CD14-positive monocyte (primary cell): ENCODE data around the gene SPATA13. TPM values are rescaled to one million over a fixed set of nuclear protein-coding genes. Genes with fewer than 3 reads are reported as not detected.

Experiments used
- DNase-seq, 3 donors: peaks; one replicate each; pipeline ENCODE4 v3.0.0-alpha.2; 2011 to 2022
- H2AFZ ChIP-seq: 2 replicates; pipeline ENCODE4 v1.6.0; 2012; ENCODE audit warnings: mild to moderate bottlenecking, low read depth, low read length, inconsistent platforms; ENCODE audit not compliant: insufficient read depth, poor library complexity, severe bottlenecking
- H3K27ac ChIP-seq, 2 donors: 1 replicate in 1 of 2; 2 replicates in 1 of 2; pipeline ENCODE4 v1.5.1; 2012 to 2013; ENCODE audit warnings: low read length in 2 of 2, control low read depth in 1 of 2, inconsistent platforms in 1 of 2, low read depth in 1 of 2, mild to moderate bottlenecking in 1 of 2
- H3K27me3 ChIP-seq, 2 donors: one replicate each; pipeline versions ENCODE4 v1.6.0 to v1.6.1; 2011 to 2013; ENCODE audit warnings: low read length in 2 of 2; ENCODE audit not compliant: control insufficient read depth in 2 of 2, insufficient read depth in 2 of 2
- H3K36me3 ChIP-seq, 2 donors: replicated peaks in 1 of 2; 1 replicate in 1 of 2; 2 replicates in 1 of 2; pipeline versions ENCODE4 v1.5.1 to v1.6.1; 2012 to 2013; ENCODE audit warnings: low read length in 2 of 2, control low read depth in 1 of 2, inconsistent platforms in 1 of 2, mild to moderate bottlenecking in 1 of 2; ENCODE audit not compliant: insufficient read depth in 2 of 2, control insufficient read depth in 1 of 2
- H3K4me1 ChIP-seq, 2 donors: 1 replicate in 1 of 2; 2 replicates in 1 of 2; pipeline versions ENCODE4 v1.5.1 to v1.6.1; 2012 to 2013; ENCODE audit warnings: low read length in 2 of 2, control low read depth in 1 of 2, inconsistent platforms in 1 of 2, mild to moderate bottlenecking in 1 of 2, moderate library complexity in 1 of 2; ENCODE audit not compliant: insufficient read depth in 2 of 2, control insufficient read depth in 1 of 2
- H3K4me2 ChIP-seq: replicated peaks from 2 replicates; pipeline ENCODE3; 2012; ENCODE audit warnings: low read length, moderate library complexity, mild to moderate bottlenecking; ENCODE audit not compliant: poor library complexity, severe bottlenecking; ENCODE audit errors: extremely low read depth
- H3K4me3 ChIP-seq, 3 experiments: fragments of 200-600 bp in 1 of 3; sonication (generic) in 1 of 3; replicated peaks in 1 of 3; 1 replicate in 2 of 3; 2 replicates in 1 of 3; pipeline ENCODE4 v1.5.1; 2011 to 2013; ENCODE audit warnings: low read length in 3 of 3, mild to moderate bottlenecking in 3 of 3, control low read depth in 2 of 3, low read depth in 2 of 3, inconsistent platforms in 1 of 3, moderate library complexity in 1 of 3
- H3K79me2 ChIP-seq: 2 replicates; pipeline ENCODE4 v1.6.0; 2012; ENCODE audit warnings: mild to moderate bottlenecking, control low read depth, inconsistent platforms, low read length, moderate library complexity; ENCODE audit not compliant: insufficient read depth
- H3K9ac ChIP-seq: 2 replicates; pipeline ENCODE4 v1.6.0; 2017; ENCODE audit warnings: low read length, mild to moderate bottlenecking; ENCODE audit not compliant: insufficient read depth, poor library complexity, severe bottlenecking
- H3K9me3 ChIP-seq, 2 donors: replicated peaks in 1 of 2; 1 replicate in 1 of 2; 2 replicates in 1 of 2; pipeline versions ENCODE4 v1.5.1 to v1.6.1; 2012 to 2013; ENCODE audit warnings: low read length in 2 of 2, control low read depth in 1 of 2; ENCODE audit not compliant: control insufficient read depth in 1 of 2, insufficient read depth in 1 of 2
- H4K20me1 ChIP-seq: 2 replicates; pipeline ENCODE4 v1.6.0; 2012; ENCODE audit warnings: mild to moderate bottlenecking, low read length, control low read depth, moderate library complexity; ENCODE audit not compliant: insufficient read depth
- H3K27ac Mint-ChIP-seq, 7 donors: one replicate each; pipeline ENCODE4 v1.8.0; 2020; ENCODE audit warnings: mild to moderate bottlenecking in 7 of 7, mixed read lengths in 7 of 7, moderate library complexity in 6 of 7, inconsistent platforms in 2 of 7
- H3K27me3 Mint-ChIP-seq, 3 donors: one replicate each; pipeline ENCODE4 v1.8.0; 2021 to 2022; ENCODE audit warnings: low read depth in 3 of 3, mild to moderate bottlenecking in 3 of 3, mixed read lengths in 3 of 3, moderate library complexity in 3 of 3, inconsistent platforms in 1 of 3
- H3K36me3 Mint-ChIP-seq, 2 donors: one replicate each; pipeline ENCODE4 v1.8.0; 2020; ENCODE audit warnings: mixed read lengths in 2 of 2, inconsistent platforms in 1 of 2, mild to moderate bottlenecking in 1 of 2
- H3K4me1 Mint-ChIP-seq: one replicate; pipeline ENCODE4 v1.8.0; 2020; ENCODE audit warnings: mild to moderate bottlenecking, mixed read lengths
- H3K4me3 Mint-ChIP-seq, 2 donors: one replicate each; pipeline ENCODE4 v1.8.0; 2020; ENCODE audit warnings: mild to moderate bottlenecking in 2 of 2, mixed read lengths in 2 of 2, moderate library complexity in 1 of 2
- H3K9me3 Mint-ChIP-seq, 7 donors: one replicate each; pipeline ENCODE4 v1.8.0; 2020 to 2022; ENCODE audit warnings: mixed read lengths in 7 of 7, mild to moderate bottlenecking in 6 of 7, moderate library complexity in 6 of 7, inconsistent platforms in 2 of 7
- WGBS: methylation state at CpG from one replicate; pipeline ENCODE4 v1.1.5; 2013; ENCODE audit warnings: missing lambda C conversion rate; ENCODE audit not compliant: insufficient coverage; 5-methylcytosine and 5-hydroxymethylcytosine counted together
- intact Hi-C, 2 donors: fragments of 100-400 bp; cut with micrococcal nuclease; formaldehyde crosslinking; loops; one replicate each; pipeline versions ENCODE4 v1.15.0 to v1.15.1; 2023
- polyA plus RNA-seq, 3 donors: library from polyadenylated mRNA; depleted of rRNA in 1 of 3; unstranded in 2 of 3; stranded (reverse) in 1 of 3; fragments of 300-500 nt in 2 of 3; fragments of >200 nt in 1 of 3; fragmentation: Illumina TruSeq in 2 of 3; gene quantifications; 1 replicate in 2 of 3; 2 replicates in 1 of 3; pipeline ENCODE4 v1.2.3, GENCODE V29; 2012 to 2021
- TF ChIP-seq, protein P1 (sequence below): fragments of 200-600 bp; IDR thresholded peaks from one replicate; pipeline ENCODE4 v1.8.0; 2022; ENCODE audit warnings: antibody characterized with exemption, mild to moderate bottlenecking

The SPATA13 gene
- polyA plus RNA-seq, 3 donors, result 9.3 to 44.7 (median 11.6) TPM

DNA sequence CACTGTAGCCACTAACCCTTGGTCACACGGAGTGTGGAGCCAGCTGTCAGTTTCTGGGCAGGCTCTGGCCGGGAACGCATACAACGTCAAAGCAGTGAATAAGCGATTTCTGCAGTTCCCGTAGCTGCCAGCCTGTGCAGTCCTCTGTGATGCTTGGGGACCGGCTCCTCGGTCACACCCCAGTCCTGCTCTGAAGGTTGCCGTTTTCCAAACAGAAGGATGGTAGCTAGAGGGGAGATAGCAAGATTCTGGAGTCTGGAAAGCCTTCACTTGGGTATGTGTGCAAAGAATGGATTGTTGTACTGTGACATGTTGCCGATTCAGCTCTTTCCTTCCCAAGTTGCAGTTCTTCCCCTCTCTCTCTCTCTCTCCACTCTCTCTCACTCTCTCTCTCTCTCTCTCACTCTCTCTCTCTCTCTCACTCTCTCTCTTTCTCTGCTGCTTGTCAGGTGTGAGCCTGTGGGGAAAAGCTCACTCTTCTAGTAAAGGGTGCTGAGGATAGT is 110.2 kb downstream of the SPATA13 start:
- peak overlapping the region; percentile 55 to 89 (median 58) for H3K4me3 ChIP-seq
- DNase-seq, result peak; percentile 83 to 89 (median 87)
- H3K4me1 Mint-ChIP-seq, result peaks cover 58% of the 10 kb centered on the region
- no peaks in the 10 kb centered on the region for H3K9me3 ChIP-seq
- peak overlapping the region; percentile 98 to 100 (median 99) for H3K27ac Mint-ChIP-seq
- TF ChIP-seq, protein P1, sequence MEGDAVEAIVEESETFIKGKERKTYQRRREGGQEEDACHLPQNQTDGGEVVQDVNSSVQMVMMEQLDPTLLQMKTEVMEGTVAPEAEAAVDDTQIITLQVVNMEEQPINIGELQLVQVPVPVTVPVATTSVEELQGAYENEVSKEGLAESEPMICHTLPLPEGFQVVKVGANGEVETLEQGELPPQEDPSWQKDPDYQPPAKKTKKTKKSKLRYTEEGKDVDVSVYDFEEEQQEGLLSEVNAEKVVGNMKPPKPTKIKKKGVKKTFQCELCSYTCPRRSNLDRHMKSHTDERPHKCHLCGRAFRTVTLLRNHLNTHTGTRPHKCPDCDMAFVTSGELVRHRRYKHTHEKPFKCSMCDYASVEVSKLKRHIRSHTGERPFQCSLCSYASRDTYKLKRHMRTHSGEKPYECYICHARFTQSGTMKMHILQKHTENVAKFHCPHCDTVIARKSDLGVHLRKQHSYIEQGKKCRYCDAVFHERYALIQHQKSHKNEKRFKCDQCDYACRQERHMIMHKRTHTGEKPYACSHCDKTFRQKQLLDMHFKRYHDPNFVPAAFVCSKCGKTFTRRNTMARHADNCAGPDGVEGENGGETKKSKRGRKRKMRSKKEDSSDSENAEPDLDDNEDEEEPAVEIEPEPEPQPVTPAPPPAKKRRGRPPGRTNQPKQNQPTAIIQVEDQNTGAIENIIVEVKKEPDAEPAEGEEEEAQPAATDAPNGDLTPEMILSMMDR, result no peak
- H3K4me1 ChIP-seq, result peaks cover 54 to 74% of the 10 kb centered on the region in 2 donors
- no peaks in the 10 kb centered on the region for H3K36me3 ChIP-seq
- no peaks in the 10 kb centered on the region for H3K27me3 ChIP-seq
- H4K20me1 ChIP-seq, result peaks cover 15% of the 10 kb centered on the region
- H3K36me3 Mint-ChIP-seq, result peaks cover 21 to 27% of the 10 kb centered on the region in 2 donors
- WGBS, result 0% methylated on average over 9 of the region's 10 CpGs
- peak overlapping the region; percentile 99 to 100 for H3K4me3 Mint-ChIP-seq
- H3K9me3 Mint-ChIP-seq, result no peaks in the 10 kb centered on the region
- intact Hi-C loops, result loop anchor here (2.0 kb wide), 1 partner anchor 16 kb away; no protein-coding TSS in a partner anchor
- peaks cover 0 to 7% (median 6%) of the 10 kb centered on the region in 3 donors for H3K27me3 Mint-ChIP-seq
- peak overlapping the region; percentile 85 for H3K9ac ChIP-seq
- H3K79me2 ChIP-seq, result peaks cover 52% of the 10 kb centered on the region
- peak overlapping the region; percentile 90 for H3K4me2 ChIP-seq
- peak overlapping the region; percentile 86 to 98 for H3K27ac ChIP-seq
- peak overlapping the region; percentile 44 for H2AFZ ChIP-seq

DNA sequence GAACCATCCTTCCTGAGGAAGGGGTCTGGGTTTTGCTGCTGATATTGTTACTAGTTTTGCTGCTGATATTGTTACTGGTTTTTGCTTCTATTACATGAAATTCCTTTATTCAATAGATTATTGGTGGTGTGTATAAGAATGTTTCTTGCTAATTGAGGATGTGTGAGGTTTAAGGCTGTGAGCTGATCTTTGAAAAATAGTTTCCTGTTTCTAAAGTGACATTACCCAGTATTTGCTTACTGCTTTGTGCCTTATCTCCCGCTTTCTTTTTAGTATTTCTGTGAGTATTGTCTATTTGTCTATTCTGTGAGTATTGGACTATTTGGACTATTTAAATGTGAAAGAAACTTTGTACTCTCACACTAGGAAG is 110.7 kb downstream of the SPATA13 start:
- Histone ChIP-seq H3K4me3 (peak overlapping the region; percentile 55 to 89 (median 58)), H3K36me3 (no peaks in the 10 kb centered on the region), H3K9me3 (no peaks in the 10 kb centered on the region), H3K79me2 (peaks cover 58% of the 10 kb centered on the region), H3K4me1 (peaks cover 58 to 78% of the 10 kb centered on the region in 2 donors), H2AFZ (no peak overlapping the region), H4K20me1 (peaks cover 15% of the 10 kb centered on the region), H3K27ac (peak overlapping the region; percentile 86 to 98), H3K27me3 (no peaks in the 10 kb centered on the region), H3K9ac (peak overlapping the region; percentile 85), H3K4me2 (peak overlapping the region; percentile 90)
- no CpG with 5 or more reads among the region's 1 CpG for WGBS
- H3K27me3 Mint-ChIP-seq, result peaks cover 0 to 7% (median 6%) of the 10 kb centered on the region in 3 donors
- H3K9me3 Mint-ChIP-seq, result no peaks in the 10 kb centered on the region
- H3K4me1 Mint-ChIP-seq, result peaks cover 62% of the 10 kb centered on the region
- DNase-seq, result peak in 1 of 3 donors; percentile 30
- peak overlapping the region; percentile 98 to 100 (median 99) for H3K27ac Mint-ChIP-seq
- peaks cover 21 to 27% of the 10 kb centered on the region in 2 donors for H3K36me3 Mint-ChIP-seq
- TF ChIP-seq, protein P1, result no peak
- intact Hi-C loops, result loop anchor here (2.0 kb wide), 1 partner anchor 16 kb away; no protein-coding TSS in a partner anchor
- peak overlapping the region; percentile 99 to 100 for H3K4me3 Mint-ChIP-seq
